Measurements from ENCODE around the gene METTL23.
A peak's percentile ranks its signal among the peaks of the same experiment; 100 is the strongest.

METTL23 gene

DNA sequence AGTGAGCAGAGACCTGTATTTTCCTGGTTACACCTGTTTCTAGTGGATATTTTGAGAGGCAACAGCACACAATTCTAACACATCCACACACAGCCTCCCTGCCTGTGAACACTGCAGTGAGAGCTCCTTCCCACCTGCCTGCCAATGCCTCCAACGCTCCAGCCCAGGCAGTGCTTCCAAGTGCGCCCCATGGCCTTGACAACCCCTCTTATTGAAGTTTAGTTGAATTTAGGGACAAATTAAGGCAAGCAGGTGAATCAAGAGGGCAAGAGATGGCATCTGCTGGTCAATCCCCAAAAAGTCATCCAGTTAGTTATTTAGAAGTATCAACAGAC lies 11.2 kb upstream of the METTL23 start:
- Histone ChIP-seq H3K36me3 (ENCODE audit: control insufficient read depth in 1 of 2, insufficient read depth in 2 of 2, low read depth in 1 of 2, low read length in 2 of 2) (peaks cover 47 to 64% of the 10 kb centered on the region in 2 experiments), H3K14ac (ENCODE audit: low read length in 2 of 2) (no peak overlapping the region), H3K4me2 (ENCODE audit: low read length, poor library complexity, severe bottlenecking) (no peak overlapping the region), H3K9ac (ENCODE audit: low read length) (peak overlapping the region; percentile 67), H3K9me3 (ENCODE audit: control insufficient read depth, low read length) (no peaks in the 10 kb centered on the region), H2AFZ (ENCODE audit: low read depth, low read length) (no peak overlapping the region), H2BK15ac (ENCODE audit: low read depth, poor library complexity, severe bottlenecking) (no peak overlapping the region), H2AK5ac (ENCODE audit: low read length, severe bottlenecking) (peak overlapping the region; percentile 37), H4K91ac (ENCODE audit: low read length) (no peak overlapping the region), H2BK12ac (ENCODE audit: low read length in 2 of 2) (peak overlapping the region; percentile 33 to 45), H3K4me1 (ENCODE audit: control insufficient read depth, insufficient read depth, low read depth, low read length) (peaks cover 15% of the 10 kb centered on the region), H3K27me3 (ENCODE audit: control insufficient read depth in 1 of 2, insufficient read depth in 1 of 2, low read length in 2 of 2) (no peaks in the 10 kb centered on the region), H3K79me1 (replicated peaks; ENCODE audit: low read length, poor library complexity, severe bottlenecking) (peaks cover 32% of the 10 kb centered on the region), H2BK120ac (ENCODE audit: low read depth, low read length) (no peak overlapping the region), H3K18ac (ENCODE audit: low read depth in 1 of 2, low read length in 2 of 2) (no peak overlapping the region), H3K23ac (ENCODE audit: low read length in 2 of 2) (no peak overlapping the region), H3K4me3 (ENCODE audit: insufficient read depth in 1 of 2, low read depth in 1 of 2, low read length in 2 of 2) (no peak overlapping the region), H4K8ac (ENCODE audit: low read length) (no peak overlapping the region), H3K4ac (ENCODE audit: low read depth in 1 of 2, low read length in 2 of 2) (peak overlapping the region in 1 of 2 experiments; percentile 85), H2BK5ac (ENCODE audit: low read depth, low read length, poor library complexity, severe bottlenecking) (no peak overlapping the region), H3K27ac (ENCODE audit: low read length, poor library complexity, severe bottlenecking) (peak overlapping the region; percentile 96)
- WGBS: 92% methylated on average over 2 of the region's 2 CpGs
- DNase-seq: no peak

DNA sequence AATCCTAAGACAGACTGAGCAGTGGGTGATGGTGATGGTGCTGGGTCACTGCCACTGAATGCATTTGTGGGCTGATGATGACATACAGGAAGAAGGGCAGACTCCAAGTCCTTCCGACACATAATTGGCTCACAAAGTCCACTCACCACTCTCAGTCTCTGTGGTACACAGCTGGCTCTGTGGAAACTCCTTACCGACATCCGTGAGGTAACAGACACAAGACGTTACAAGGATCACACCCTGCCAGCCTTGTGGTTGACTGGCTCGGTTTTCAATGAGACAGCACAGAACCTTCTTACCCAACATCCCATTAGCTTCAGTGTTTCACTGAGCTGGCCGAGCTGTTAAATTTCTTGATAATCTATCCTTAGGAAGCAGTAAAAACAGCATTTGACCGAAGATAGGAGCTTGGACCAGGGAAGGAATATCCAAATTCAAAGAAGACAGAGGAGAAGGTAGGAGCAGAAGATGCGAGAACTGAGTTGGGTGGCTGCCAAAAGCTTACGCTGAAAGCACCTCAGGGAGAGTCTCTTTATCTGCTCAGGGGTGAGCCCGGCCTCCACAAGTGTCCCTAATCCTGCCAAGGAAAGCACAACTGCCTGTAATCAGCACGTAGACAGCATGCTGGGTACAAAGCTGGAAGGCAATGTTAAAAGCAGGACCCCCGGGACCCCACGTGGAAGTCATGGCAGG lies 10.3 kb upstream of the METTL23 start:
- Histone ChIP-seq H3K27ac (ENCODE audit: low read length, poor library complexity, severe bottlenecking) (peak overlapping the region; percentile 96), H2BK12ac (ENCODE audit: low read length in 2 of 2) (peak overlapping the region in 1 of 2 experiments; percentile 37), H3K36me3 (ENCODE audit: control insufficient read depth in 1 of 2, insufficient read depth in 2 of 2, low read depth in 1 of 2, low read length in 2 of 2) (peaks cover 53 to 72% of the 10 kb centered on the region in 2 experiments), H2BK15ac (ENCODE audit: low read depth, poor library complexity, severe bottlenecking) (no peak overlapping the region), H2BK5ac (ENCODE audit: low read depth, low read length, poor library complexity, severe bottlenecking) (peak overlapping the region; percentile 19), H3K4me2 (ENCODE audit: low read length, poor library complexity, severe bottlenecking) (no peak overlapping the region), H3K9me3 (ENCODE audit: control insufficient read depth, low read length) (no peaks in the 10 kb centered on the region), H2AK5ac (ENCODE audit: low read length, severe bottlenecking) (peak overlapping the region; percentile 76), H4K91ac (ENCODE audit: low read length) (no peak overlapping the region), H3K4me1 (ENCODE audit: control insufficient read depth, insufficient read depth, low read depth, low read length) (peaks cover 13% of the 10 kb centered on the region), H2BK120ac (ENCODE audit: low read depth, low read length) (no peak overlapping the region), H3K79me1 (replicated peaks; ENCODE audit: low read length, poor library complexity, severe bottlenecking) (peaks cover 36% of the 10 kb centered on the region), H3K14ac (ENCODE audit: low read length in 2 of 2) (no peak overlapping the region), H3K4me3 (ENCODE audit: insufficient read depth in 1 of 2, low read depth in 1 of 2, low read length in 2 of 2) (peak overlapping the region in 1 of 2 experiments; percentile 59), H3K23ac (ENCODE audit: low read length in 2 of 2) (no peak overlapping the region), H3K27me3 (ENCODE audit: control insufficient read depth in 1 of 2, insufficient read depth in 1 of 2, low read length in 2 of 2) (no peaks in the 10 kb centered on the region), H2AFZ (ENCODE audit: low read depth, low read length) (no peak overlapping the region), H4K8ac (ENCODE audit: low read length) (no peak overlapping the region), H3K9ac (ENCODE audit: low read length) (peak overlapping the region; percentile 90), H3K18ac (ENCODE audit: low read depth in 1 of 2, low read length in 2 of 2) (peak overlapping the region; percentile 68 to 85), H3K4ac (ENCODE audit: low read depth in 1 of 2, low read length in 2 of 2) (no peak overlapping the region)
- WGBS: 61% methylated on average over 11 of the region's 13 CpGs
- DNase-seq: peak; percentile 100

DNA sequence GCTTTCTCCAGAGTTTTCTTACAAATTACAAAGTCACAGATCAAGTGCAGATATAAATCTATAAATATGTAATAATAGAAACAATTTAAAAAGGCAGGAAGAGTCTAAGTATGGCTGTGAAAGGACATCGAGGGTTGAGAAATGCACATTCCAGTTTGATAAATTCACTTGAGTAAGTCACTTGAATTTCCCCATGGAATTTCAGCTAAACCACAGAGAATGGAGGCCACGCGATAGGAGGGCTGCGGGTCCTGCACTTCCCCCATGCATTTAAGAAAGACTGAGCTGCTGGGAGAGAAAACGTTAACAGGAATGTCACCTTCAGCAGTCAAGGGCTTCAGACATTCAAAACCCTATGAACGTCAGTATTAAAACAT lies 9.8 kb upstream of the METTL23 start:
- DNase-seq: peak; percentile 94
- peaks cover 40% of the 10 kb centered on the region for H3K79me1 ChIP-seq (replicated peaks; ENCODE audit: low read length, poor library complexity, severe bottlenecking)
- no peak overlapping the region for H3K23ac ChIP-seq (ENCODE audit: low read length in 2 of 2)
- H3K36me3 ChIP-seq (ENCODE audit: control insufficient read depth in 1 of 2, insufficient read depth in 2 of 2, low read depth in 1 of 2, low read length in 2 of 2): peaks cover 59 to 77% of the 10 kb centered on the region in 2 experiments
- no peak overlapping the region for H2BK12ac ChIP-seq (ENCODE audit: low read length in 2 of 2)
- peak overlapping the region; percentile 76 for H2AK5ac ChIP-seq (ENCODE audit: low read length, severe bottlenecking)
- peak overlapping the region in 1 of 2 experiments; percentile 59 for H3K4me3 ChIP-seq (ENCODE audit: insufficient read depth in 1 of 2, low read depth in 1 of 2, low read length in 2 of 2)
- no peak overlapping the region for H3K4me2 ChIP-seq (ENCODE audit: low read length, poor library complexity, severe bottlenecking)
- H4K8ac ChIP-seq (ENCODE audit: low read length): no peak overlapping the region
- no peak overlapping the region for H2BK15ac ChIP-seq (ENCODE audit: low read depth, poor library complexity, severe bottlenecking)
- H4K91ac ChIP-seq (ENCODE audit: low read length): no peak overlapping the region
- no peaks in the 10 kb centered on the region for H3K9me3 ChIP-seq (ENCODE audit: control insufficient read depth, low read length)
- no peak overlapping the region for H2AFZ ChIP-seq (ENCODE audit: low read depth, low read length)
- H3K14ac ChIP-seq (ENCODE audit: low read length in 2 of 2): no peak overlapping the region
- no peaks in the 10 kb centered on the region for H3K27me3 ChIP-seq (ENCODE audit: control insufficient read depth in 1 of 2, insufficient read depth in 1 of 2, low read length in 2 of 2)
- H3K27ac ChIP-seq (ENCODE audit: low read length, poor library complexity, severe bottlenecking): peak overlapping the region; percentile 96
- H3K9ac ChIP-seq (ENCODE audit: low read length): peak overlapping the region; percentile 90
- peak overlapping the region; percentile 68 to 85 for H3K18ac ChIP-seq (ENCODE audit: low read depth in 1 of 2, low read length in 2 of 2)
- H2BK5ac ChIP-seq (ENCODE audit: low read depth, low read length, poor library complexity, severe bottlenecking): peak overlapping the region; percentile 19
- no peak overlapping the region for H2BK120ac ChIP-seq (ENCODE audit: low read depth, low read length)
- 17% methylated on average over 4 of the region's 6 CpGs for WGBS
- H3K4me1 ChIP-seq (ENCODE audit: control insufficient read depth, insufficient read depth, low read depth, low read length): peaks cover 12% of the 10 kb centered on the region
- no peak overlapping the region for H3K4ac ChIP-seq (ENCODE audit: low read depth in 1 of 2, low read length in 2 of 2)

DNA sequence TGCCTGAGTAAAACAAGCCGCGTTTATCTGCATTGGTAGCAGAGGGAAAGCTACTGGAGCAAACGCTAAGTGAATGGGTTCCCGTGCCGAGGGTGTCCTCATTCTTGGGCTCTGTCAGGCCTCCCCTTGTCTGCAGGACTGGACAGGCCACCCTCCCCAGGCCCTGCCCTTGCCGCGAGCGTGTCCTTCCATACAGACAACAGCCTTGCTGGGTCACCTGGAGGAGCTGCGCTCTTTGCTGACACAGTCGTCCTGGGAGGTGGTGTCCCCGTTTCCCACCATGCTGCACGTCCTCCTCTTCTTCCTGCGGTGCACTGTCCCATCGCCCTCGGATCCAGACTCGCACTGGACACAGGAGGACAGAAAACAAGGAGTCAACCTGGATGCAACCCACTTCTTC lies 8.1 kb upstream of the METTL23 start:
- Histone ChIP-seq H3K79me1 (replicated peaks; ENCODE audit: low read length, poor library complexity, severe bottlenecking) (peaks cover 38% of the 10 kb centered on the region), H2BK15ac (ENCODE audit: low read depth, poor library complexity, severe bottlenecking) (peak overlapping the region; percentile 20), H4K8ac (ENCODE audit: low read length) (no peak overlapping the region), H2BK5ac (ENCODE audit: low read depth, low read length, poor library complexity, severe bottlenecking) (no peak overlapping the region), H3K4me1 (ENCODE audit: control insufficient read depth, insufficient read depth, low read depth, low read length) (peaks cover 12% of the 10 kb centered on the region), H3K23ac (ENCODE audit: low read length in 2 of 2) (no peak overlapping the region), H4K91ac (ENCODE audit: low read length) (peak overlapping the region; percentile 28), H2BK120ac (ENCODE audit: low read depth, low read length) (no peak overlapping the region), H3K14ac (ENCODE audit: low read length in 2 of 2) (no peak overlapping the region), H2AK5ac (ENCODE audit: low read length, severe bottlenecking) (peak overlapping the region; percentile 2), H2BK12ac (ENCODE audit: low read length in 2 of 2) (no peak overlapping the region), H3K4me2 (ENCODE audit: low read length, poor library complexity, severe bottlenecking) (no peak overlapping the region), H3K18ac (ENCODE audit: low read depth in 1 of 2, low read length in 2 of 2) (no peak overlapping the region), H3K9ac (ENCODE audit: low read length) (no peak overlapping the region), H3K36me3 (ENCODE audit: control insufficient read depth in 1 of 2, insufficient read depth in 2 of 2, low read depth in 1 of 2, low read length in 2 of 2) (peaks cover 67 to 82% of the 10 kb centered on the region in 2 experiments), H3K4ac (ENCODE audit: low read depth in 1 of 2, low read length in 2 of 2) (no peak overlapping the region), H3K27me3 (ENCODE audit: control insufficient read depth in 1 of 2, insufficient read depth in 1 of 2, low read length in 2 of 2) (no peaks in the 10 kb centered on the region), H2AFZ (ENCODE audit: low read depth, low read length) (no peak overlapping the region), H3K9me3 (ENCODE audit: control insufficient read depth, low read length) (no peaks in the 10 kb centered on the region), H3K4me3 (ENCODE audit: insufficient read depth in 1 of 2, low read depth in 1 of 2, low read length in 2 of 2) (no peak overlapping the region), H3K27ac (ENCODE audit: low read length, poor library complexity, severe bottlenecking) (no peak overlapping the region)
- WGBS: 96% methylated on average over 16 of the region's 16 CpGs
- DNase-seq: no peak
